HG03095 (cell line): ENCODE measurements around the gene SPRR2D.
"Not testable (repeated sequence)": the region's sequence is repeated elsewhere in the genome, so short reads cannot be mapped to it uniquely, and the experiment has no call there.

Experiments used
- ATAC-seq: cut with Tn5 transposase; IDR thresholded peaks from one replicate; pipeline ENCODE4 v1.9.1; 2021; ENCODE audit warnings: moderate library complexity; ENCODE audit not compliant: unreplicated experiment

Gene SPRR2D

DNA sequence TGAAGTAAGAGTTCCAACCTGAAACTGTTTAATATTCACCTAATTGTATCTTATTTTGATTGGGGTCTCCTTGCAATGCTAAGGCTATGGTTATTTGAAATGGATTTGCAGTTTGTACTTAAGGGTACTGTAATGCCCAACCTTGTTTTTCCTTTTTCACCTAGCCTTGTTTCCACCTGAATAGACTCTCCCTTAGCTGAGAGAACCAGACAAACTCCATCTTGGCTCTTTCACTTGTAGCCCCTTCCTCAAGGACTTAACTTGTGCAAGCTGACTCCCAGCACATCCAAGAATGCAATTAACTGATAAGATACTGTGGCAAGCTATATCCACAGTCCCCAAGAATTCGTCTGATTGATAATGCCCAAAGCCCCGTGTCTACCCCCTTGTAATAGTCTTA lies 19.1 kb downstream of the SPRR2D start:
- not testable (repeated sequence) for ATAC-seq

DNA sequence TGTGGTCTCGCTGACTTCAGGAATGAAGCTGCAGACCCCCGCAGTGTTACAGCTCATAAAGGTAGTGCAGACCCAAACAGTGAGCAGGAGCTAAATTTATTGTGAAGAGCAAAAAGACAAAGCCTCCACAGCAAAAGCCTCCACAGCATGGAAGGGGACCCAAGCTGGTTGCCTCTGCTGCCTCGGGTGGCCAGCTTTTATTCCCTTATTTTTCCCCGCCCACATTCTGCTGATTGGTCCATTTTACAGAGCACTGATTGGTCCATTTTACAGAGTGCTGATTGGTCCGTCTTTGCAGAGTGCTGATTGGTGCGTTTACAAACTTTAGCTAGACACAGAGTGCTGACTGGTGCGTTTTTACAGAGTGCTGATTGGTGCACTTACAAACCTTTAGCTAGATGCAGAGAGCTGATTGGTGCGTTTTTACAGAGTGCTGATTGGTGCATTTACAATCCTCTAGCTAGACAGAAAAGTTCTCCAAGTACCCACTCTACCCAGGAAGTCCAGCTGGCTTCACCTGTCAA lies 29.6 kb downstream of the SPRR2D start:
- not testable (repeated sequence) for ATAC-seq

DNA sequence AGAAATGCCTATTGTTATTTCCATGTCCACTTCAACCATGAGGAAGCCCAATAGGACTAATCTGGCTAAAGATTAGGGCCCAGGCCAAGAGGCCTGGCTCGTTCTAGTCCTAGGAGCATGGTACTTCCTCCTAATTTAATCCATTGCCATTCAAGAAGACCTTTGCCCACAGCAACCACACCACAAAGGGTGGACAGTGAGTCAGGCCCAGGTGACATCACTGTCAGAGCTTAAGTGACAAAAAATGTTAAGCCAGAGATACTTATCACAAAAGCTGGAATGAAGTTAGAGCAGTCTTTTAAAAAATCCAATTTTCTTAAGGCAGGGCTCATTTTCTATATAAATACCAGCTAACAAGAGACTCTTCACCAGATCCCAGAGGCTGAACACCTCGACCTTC lies 39.5 kb downstream of the SPRR2D start, which contains the start of gene SPRR3:
TSS of gene SPRR3 (plus strand) at position 368 of the 400 bp plus-strand sequence. CDS start 1,272 bp downstream, outside the sequence.
- no peak for ATAC-seq

DNA sequence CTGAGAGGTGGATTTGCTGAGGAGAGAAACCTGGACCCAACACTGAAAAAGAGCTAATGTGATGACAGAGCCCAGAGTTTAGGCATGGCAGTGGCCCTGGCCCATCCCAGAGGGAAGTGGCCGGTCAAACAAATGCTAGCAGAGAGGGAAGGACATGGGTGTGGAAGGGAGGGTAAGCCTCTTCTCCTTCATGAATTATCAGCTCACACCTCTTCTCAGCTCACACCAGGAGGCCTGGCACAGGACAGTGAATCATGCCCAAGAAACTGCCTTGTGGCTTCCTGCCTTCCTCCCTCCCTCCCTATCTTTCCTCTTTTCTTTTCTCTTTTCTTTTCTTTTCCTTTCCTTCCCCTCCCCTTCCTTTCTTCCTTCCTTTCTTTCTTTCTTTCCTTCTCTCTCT lies 40.6 kb downstream of the SPRR2D start:
- ATAC-seq = no peak

DNA sequence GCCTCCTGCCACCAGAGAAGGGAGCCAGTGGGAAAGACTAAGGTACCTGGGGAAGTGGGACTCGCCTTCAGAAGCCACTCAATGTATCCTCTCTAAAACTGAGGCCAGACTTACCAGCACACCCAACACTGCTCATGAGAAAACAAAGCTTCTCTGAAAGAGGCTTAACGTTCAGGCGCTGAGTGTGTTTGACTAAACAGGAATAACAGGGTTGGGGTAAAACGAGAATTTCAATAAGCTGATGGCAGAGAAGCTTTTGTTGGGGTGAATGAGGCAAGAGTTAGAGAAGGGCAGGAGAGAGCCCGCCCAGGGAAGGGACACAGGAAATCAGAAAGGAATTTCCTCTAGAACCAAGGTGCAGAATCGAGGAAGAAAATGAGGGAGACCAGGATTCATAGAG lies 41.1 kb downstream of the SPRR2D start:
- ATAC-seq = no peak

DNA sequence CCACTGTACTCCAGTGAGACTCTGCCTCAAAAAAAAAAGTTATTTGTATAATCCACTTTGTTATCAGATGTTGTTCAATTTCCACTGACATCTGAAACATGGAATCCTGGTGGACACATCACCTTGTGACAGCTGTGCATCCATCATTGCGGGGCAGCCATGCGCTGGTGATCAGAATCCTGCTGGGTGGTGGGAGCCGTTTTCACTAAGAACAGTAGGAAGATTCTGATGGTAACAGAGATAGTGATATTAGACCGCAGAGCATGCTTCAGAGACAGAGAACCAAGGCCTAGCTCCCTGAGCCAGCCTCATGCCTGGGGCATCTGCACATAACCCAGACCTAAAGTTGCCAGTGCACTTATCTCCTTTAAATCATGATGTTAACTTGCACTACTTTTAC lies 42.4 kb downstream of the SPRR2D start:
- no peak for ATAC-seq

DNA sequence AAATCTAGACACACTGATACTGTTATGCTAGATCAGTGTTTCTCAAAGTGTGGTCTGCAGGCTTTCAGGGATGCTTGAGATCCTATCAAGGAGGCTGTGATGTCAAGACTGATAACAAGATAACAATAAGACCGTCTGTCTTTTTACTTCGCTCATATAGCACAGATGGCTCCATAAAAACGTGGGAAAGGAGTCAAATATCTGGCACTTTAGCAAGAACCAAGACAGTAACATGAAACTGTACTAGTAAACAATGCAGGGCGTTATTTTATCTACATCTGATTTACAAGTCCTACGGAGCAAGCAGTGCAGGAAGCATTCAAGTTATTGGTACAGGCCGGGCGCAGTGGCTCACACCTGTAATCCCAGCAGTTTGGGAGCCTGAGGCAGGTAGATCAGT lies 43.0 kb downstream of the SPRR2D start:
- ATAC-seq = no peak

DNA sequence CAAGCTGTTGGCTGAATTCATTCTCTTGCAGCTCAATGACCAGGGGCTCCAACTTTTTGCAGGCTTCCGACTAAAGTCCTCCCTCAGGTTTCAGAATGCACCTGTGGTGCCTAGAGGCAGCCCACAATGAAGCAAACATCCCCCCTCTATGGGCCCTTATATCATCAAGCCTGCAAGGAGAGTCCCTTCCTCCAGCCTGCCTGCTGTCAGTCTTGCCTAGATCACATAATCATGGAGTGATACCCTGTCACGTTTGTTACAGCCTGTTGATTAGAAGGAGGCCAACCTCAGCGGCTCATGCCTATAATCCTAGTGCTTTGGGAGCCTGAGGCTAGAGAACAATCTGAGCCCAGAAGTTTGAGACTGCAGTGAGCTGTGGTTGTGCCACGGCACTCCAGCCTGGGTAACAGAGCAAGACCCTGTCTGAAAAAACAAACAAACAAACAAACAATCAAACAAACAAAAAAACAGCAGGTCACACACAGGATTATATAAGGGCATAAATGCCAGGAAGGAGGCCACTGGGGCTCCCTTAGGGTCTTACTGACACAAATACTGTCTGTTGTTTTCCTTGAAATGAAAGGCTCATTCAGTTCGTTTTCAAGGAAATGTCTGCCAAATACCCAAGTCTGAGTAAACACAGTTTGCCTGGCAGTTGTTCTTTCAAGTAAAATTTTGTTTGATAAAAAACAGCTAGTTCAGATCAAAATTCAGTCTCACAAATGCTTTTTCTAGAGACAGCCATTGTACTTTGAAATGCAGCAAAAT lies 44.1 kb downstream of the SPRR2D start:
- no peak for ATAC-seq

DNA sequence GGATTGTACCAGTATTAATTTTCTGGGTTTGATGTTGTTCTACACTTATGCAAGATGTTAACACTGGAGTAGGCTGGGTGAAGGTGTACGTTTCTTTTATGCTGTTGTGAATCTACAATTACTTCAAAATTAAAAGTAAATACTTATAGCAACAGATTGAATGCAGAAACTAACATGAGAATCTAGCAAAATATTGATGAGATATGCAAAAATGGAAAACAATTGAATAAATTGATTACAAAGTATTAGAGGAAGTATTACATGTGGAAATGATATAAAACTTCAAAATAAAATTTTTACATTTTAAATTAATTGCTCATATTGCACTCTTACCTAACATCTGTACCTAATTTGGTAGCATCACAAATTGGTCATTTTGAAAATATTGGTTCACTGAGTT lies 45.1 kb downstream of the SPRR2D start:
- no peak for ATAC-seq

DNA sequence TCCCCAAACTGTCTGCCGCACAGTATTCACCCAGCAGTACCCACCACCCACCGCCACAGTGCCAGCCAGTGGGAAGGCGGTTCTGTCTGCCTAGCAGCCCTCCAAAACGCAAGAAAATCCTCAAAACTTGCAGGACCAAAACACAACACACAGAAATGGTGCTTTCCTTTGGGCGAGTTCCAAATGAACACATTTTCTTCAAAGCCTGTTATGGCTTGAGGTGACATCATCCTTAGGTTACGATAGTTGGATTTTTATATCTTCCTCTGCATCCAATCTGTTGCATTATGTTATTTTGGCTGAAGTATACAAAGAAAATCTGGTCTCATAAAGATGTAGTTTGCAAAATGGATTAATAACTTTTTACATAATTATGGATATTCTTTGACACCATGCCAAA lies 47.7 kb downstream of the SPRR2D start:
- ATAC-seq = no peak
